Body of pancreas (tissue), 4 donors: ENCODE data around the gene RTN4IP1.

ENCODE experiments used
- POLR2A ChIP-seq, 3 donors: fragments of 450-650 bp; IDR thresholded peaks; one replicate each; pipeline ENCODE4 v1.6.1; 2016; ENCODE audit warnings: antibody characterized with exemption in 3 of 3, mild to moderate bottlenecking in 2 of 3
- TF ChIP-seq, protein P1 (sequence below), 7 experiments: fragments of 450-650 bp in 4 of 7; fragments of 200-600 bp in 3 of 7; sonication (generic) in 3 of 7; IDR thresholded peaks; one replicate each; pipeline ENCODE4 v1.5.1; 2016 to 2019; ENCODE audit warnings: antibody characterized with exemption in 7 of 7

DNA sequence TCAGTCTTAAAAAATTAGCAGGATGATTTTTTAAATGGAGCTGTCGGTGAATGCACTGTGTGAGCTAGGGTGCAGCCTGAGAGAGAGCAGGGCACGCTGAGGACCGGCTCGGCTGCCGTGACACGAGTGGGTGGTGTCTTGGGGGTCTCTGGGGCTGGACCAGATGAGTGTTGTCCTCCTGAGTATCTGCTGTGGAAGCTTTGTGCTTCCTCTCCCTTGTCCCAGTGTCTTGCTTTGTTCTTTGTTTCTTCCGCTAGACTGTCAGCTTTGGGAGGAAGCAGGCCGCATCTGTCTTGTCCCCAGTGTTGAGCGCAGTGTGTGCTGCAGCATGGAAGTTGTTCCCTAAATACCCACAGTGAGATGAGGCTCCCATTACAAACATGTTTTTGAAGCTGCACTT lies 89.4 kb downstream of the RTN4IP1 start:
- TF ChIP-seq, protein P1, sequence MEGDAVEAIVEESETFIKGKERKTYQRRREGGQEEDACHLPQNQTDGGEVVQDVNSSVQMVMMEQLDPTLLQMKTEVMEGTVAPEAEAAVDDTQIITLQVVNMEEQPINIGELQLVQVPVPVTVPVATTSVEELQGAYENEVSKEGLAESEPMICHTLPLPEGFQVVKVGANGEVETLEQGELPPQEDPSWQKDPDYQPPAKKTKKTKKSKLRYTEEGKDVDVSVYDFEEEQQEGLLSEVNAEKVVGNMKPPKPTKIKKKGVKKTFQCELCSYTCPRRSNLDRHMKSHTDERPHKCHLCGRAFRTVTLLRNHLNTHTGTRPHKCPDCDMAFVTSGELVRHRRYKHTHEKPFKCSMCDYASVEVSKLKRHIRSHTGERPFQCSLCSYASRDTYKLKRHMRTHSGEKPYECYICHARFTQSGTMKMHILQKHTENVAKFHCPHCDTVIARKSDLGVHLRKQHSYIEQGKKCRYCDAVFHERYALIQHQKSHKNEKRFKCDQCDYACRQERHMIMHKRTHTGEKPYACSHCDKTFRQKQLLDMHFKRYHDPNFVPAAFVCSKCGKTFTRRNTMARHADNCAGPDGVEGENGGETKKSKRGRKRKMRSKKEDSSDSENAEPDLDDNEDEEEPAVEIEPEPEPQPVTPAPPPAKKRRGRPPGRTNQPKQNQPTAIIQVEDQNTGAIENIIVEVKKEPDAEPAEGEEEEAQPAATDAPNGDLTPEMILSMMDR (IDR thresholded peaks at IDR 0.05), result no peak
- TF ChIP-seq POLR2A (IDR thresholded peaks at IDR 0.05), result no peak
